SK-N-SH treated with all-trans-retinoic acid at 6 μM for 48 hours (cell line): Measurements from ENCODE around the gene C19orf44.

Experiments
- ATAC-seq: fragments of 200-7000 bp; cut with Tn5 transposase; 3 replicates; pipeline ENCODE4 v1.9.1; 2020; ENCODE audit warnings: mild to moderate bottlenecking, moderate library complexity
- ARNTL ChIP-seq: fragments of 450-650 bp; formaldehyde crosslinking; IDR thresholded peaks from 2 replicates; pipeline ENCODE4 v1.5.0; 2020; ENCODE audit warnings: low read depth, mild to moderate bottlenecking, moderate library complexity, borderline replicate concordance
- BACH2 ChIP-seq: fragments of 250-450 bp; sonication (Bioruptor Pico); IDR thresholded peaks from 2 replicates; pipeline ENCODE4 v1.9.0; 2021; ENCODE audit warnings: mild to moderate bottlenecking, borderline replicate concordance
- CREB5 ChIP-seq: fragments of 250-450 bp; sonication (Bioruptor Pico); IDR thresholded peaks from 2 replicates; pipeline ENCODE4 v1.5.1; 2020; ENCODE audit warnings: low read depth, mild to moderate bottlenecking, moderate library complexity
- CSRNP3 ChIP-seq: fragments of 250-450 bp; sonication (Bioruptor Pico); IDR thresholded peaks from 2 replicates; pipeline ENCODE4 v1.5.1; 2021; ENCODE audit warnings: mild to moderate bottlenecking, moderate library complexity
- GLIS3 ChIP-seq: fragments of 250-450 bp; sonication (Bioruptor Pico); IDR thresholded peaks from 2 replicates; pipeline ENCODE4 v1.5.0; 2020; ENCODE audit warnings: mild to moderate bottlenecking, moderate library complexity
- ISL1 ChIP-seq: fragments of 250-450 bp; sonication (Bioruptor Pico); IDR thresholded peaks from 2 replicates; pipeline ENCODE4 v2.1.2; 2022; ENCODE audit warnings: mild to moderate bottlenecking, moderate library complexity
- OSR1 ChIP-seq: fragments of 250-450 bp; sonication (Bioruptor Pico); IDR thresholded peaks from 2 replicates; pipeline ENCODE4 v1.8.0; 2022; ENCODE audit warnings: moderate library complexity, mild to moderate bottlenecking, inconsistent platforms
- PATZ1 ChIP-seq: fragments of 250-450 bp; sonication (Bioruptor Pico); IDR thresholded peaks from 2 replicates; pipeline ENCODE4 v1.8.0; 2020; ENCODE audit warnings: mild to moderate bottlenecking, moderate library complexity, borderline replicate concordance
- POU6F1 ChIP-seq: fragments of 250-450 bp; sonication (Bioruptor Pico); IDR thresholded peaks from 2 replicates; pipeline ENCODE4 v1.8.0; 2021; ENCODE audit warnings: low read depth, mild to moderate bottlenecking, moderate library complexity, borderline replicate concordance
- PPARA ChIP-seq: fragments of 250-450 bp; sonication (Bioruptor Pico); IDR thresholded peaks from 2 replicates; pipeline ENCODE4 v1.5.0; 2020; ENCODE audit warnings: mild to moderate bottlenecking, borderline replicate concordance
- RARB ChIP-seq: fragments of 250-450 bp; sonication (Bioruptor Pico); IDR thresholded peaks from 2 replicates; pipeline ENCODE4 v1.8.0; 2021; ENCODE audit warnings: mild to moderate bottlenecking, moderate library complexity
- SNAI2 ChIP-seq: fragments of 250-450 bp; sonication (Bioruptor Pico); IDR thresholded peaks from 2 replicates; pipeline ENCODE4 v1.5.0; 2020; ENCODE audit warnings: mild to moderate bottlenecking, moderate library complexity
- TOX ChIP-seq: fragments of 250-450 bp; sonication (Bioruptor Pico); IDR thresholded peaks from 2 replicates; pipeline ENCODE4 v1.8.0; 2021; ENCODE audit warnings: mild to moderate bottlenecking, moderate library complexity, borderline replicate concordance
- TSHZ2 ChIP-seq: fragments of 250-450 bp; sonication (Bioruptor Pico); IDR thresholded peaks from 2 replicates; pipeline ENCODE4 v1.5.0; 2020; ENCODE audit warnings: mild to moderate bottlenecking, moderate library complexity
- ZC3H10 ChIP-seq: fragments of 250-450 bp; sonication (Bioruptor Pico); IDR thresholded peaks from 2 replicates; pipeline ENCODE4 v1.5.1; 2021; ENCODE audit warnings: mild to moderate bottlenecking, moderate library complexity
- ZFP3 ChIP-seq: fragments of 250-450 bp; sonication (Bioruptor Pico); IDR thresholded peaks from 2 replicates; pipeline ENCODE4 v1.5.0; 2020; ENCODE audit warnings: mild to moderate bottlenecking, moderate library complexity
- ZFP30 ChIP-seq: fragments of 450-650 bp; formaldehyde crosslinking; IDR thresholded peaks from 2 replicates; pipeline ENCODE4 v1.5.0; 2022; ENCODE audit warnings: mild to moderate bottlenecking, moderate library complexity
- ZNF565 ChIP-seq: fragments of 450-650 bp; formaldehyde crosslinking; conservative IDR thresholded peaks from 2 replicates; pipeline ENCODE4 v1.5.0; 2020; ENCODE audit warnings: low read depth, mild to moderate bottlenecking, moderate library complexity
- ZNF70 ChIP-seq: fragments of 450-650 bp; formaldehyde crosslinking; IDR thresholded peaks from 2 replicates; pipeline ENCODE4 v1.5.0; 2020; ENCODE audit warnings: mild to moderate bottlenecking, moderate library complexity
- ZNF8 ChIP-seq: fragments of 450-650 bp; formaldehyde crosslinking; IDR thresholded peaks from 2 replicates; pipeline ENCODE4 v1.5.0; 2020; ENCODE audit warnings: mild to moderate bottlenecking, moderate library complexity

Gene C19orf44

GRCh38 chr19:16531380-16531669 lies 35.1 kb downstream of the C19orf44 start:
- TF ChIP-seq ISL1 (CRISPR knock-in tag), result no peak
- no peak for TF ChIP-seq POU6F1
- no peak for TF ChIP-seq RARB (CRISPR knock-in tag)
- no peak for TF ChIP-seq TSHZ2 (CRISPR knock-in tag)
- no peak for TF ChIP-seq GLIS3
- no peak for ATAC-seq

GRCh38 chr19:16532440-16533234 lies 36.4 kb downstream of the C19orf44 start:
- no peak for TF ChIP-seq TOX
- no peak for TF ChIP-seq BACH2
- TF ChIP-seq ZFP3 (CRISPR knock-in tag), result no peak
- TF ChIP-seq ZC3H10, result no peak
- TF ChIP-seq CREB5 (CRISPR knock-in tag), result no peak
- TF ChIP-seq RARB (CRISPR knock-in tag), result no peak
- TF ChIP-seq ARNTL, result no peak
- no peak for ATAC-seq

GRCh38 chr19:16535381-16535780 lies 39.2 kb downstream of the C19orf44 start:
- no peak for ATAC-seq
- TF ChIP-seq ZNF70 (CRISPR knock-in tag) (no peak), ZNF565 (CRISPR knock-in tag) (no peak), PATZ1 (CRISPR knock-in tag) (no peak), CREB5 (CRISPR knock-in tag) (no peak), POU6F1 (no peak), SNAI2 (no peak), ZNF8 (no peak), ISL1 (CRISPR knock-in tag) (no peak), CSRNP3 (no peak), OSR1 (CRISPR knock-in tag) (no peak), RARB (CRISPR knock-in tag) (no peak), ZFP30 (CRISPR knock-in tag) (no peak), BACH2 (no peak), PPARA (CRISPR knock-in tag) (no peak)
